Keratinocyte (primary cell): ENCODE results near the gene TRAF3IP3. TPM values are rescaled to one million over a fixed set of nuclear protein-coding genes. Genes with fewer than 3 reads are reported as not detected.
A peak's percentile ranks its signal among the peaks of the same experiment; 100 is the strongest.

Source experiments
- DNase-seq: peaks from one replicate; pipeline ENCODE4 v3.0.0-alpha.2; 2011; ENCODE audit warnings: low read depth, missing footprints, low spot score
- FAIRE-seq: peaks from 2 replicates; lab custom pipeline; 2011; peaks lifted over from hg19 to GRCh38; lab: Jason Lieb, UNC
- H2AFZ ChIP-seq: 2 replicates; pipeline ENCODE4 v1.6.0; 2012; ENCODE audit warnings: low read length, control low read depth, inconsistent platforms; ENCODE audit not compliant: control insufficient read depth
- H3K27ac ChIP-seq: 2 replicates; pipeline ENCODE4 v1.5.1; 2011; ENCODE audit warnings: low read length; ENCODE audit not compliant: control insufficient read depth, insufficient read depth
- H3K27me3 ChIP-seq: 3 replicates; pipeline ENCODE4 v1.6.0; 2011; ENCODE audit warnings: low read length; ENCODE audit not compliant: control insufficient read depth, insufficient read depth; ENCODE audit errors: extremely low read depth
- H3K36me3 ChIP-seq, 2 experiments: 2 replicates in 1 of 2; 3 replicates in 1 of 2; pipeline ENCODE4 v1.5.1; 2011; ENCODE audit warnings: low read length in 2 of 2, mild to moderate bottlenecking in 1 of 2; ENCODE audit not compliant: control insufficient read depth in 2 of 2, insufficient read depth in 2 of 2; ENCODE audit errors: extremely low read depth in 1 of 2
- H3K4me1 ChIP-seq: 3 replicates; pipeline ENCODE4 v1.5.1; 2011; ENCODE audit warnings: low read length; ENCODE audit not compliant: control insufficient read depth, insufficient read depth; ENCODE audit errors: extremely low read depth
- H3K4me2 ChIP-seq: 3 replicates; pipeline ENCODE4 v1.6.0; 2011; ENCODE audit warnings: low read depth, low read length; ENCODE audit not compliant: control insufficient read depth, insufficient read depth; ENCODE audit errors: extremely low read depth
- H3K4me3 ChIP-seq, 3 experiments: fragments of 200-600 bp in 1 of 3; sonication (generic) in 1 of 3; 2 replicates in 2 of 3; 3 replicates in 1 of 3; pipeline ENCODE4 v1.5.1; 2011 to 2016; ENCODE audit warnings: low read length in 3 of 3, mild to moderate bottlenecking in 3 of 3, control low read depth in 2 of 3, inconsistent platforms in 1 of 3, low read depth in 1 of 3, mixed read lengths in 1 of 3, mixed run types in 1 of 3, moderate library complexity in 1 of 3; ENCODE audit not compliant: control insufficient read depth in 2 of 3, insufficient read depth in 2 of 3; ENCODE audit errors: extremely low read depth in 1 of 3
- H3K79me2 ChIP-seq: 2 replicates; pipeline ENCODE4 v1.6.0; 2012; ENCODE audit warnings: low read length; ENCODE audit not compliant: control insufficient read depth, insufficient read depth
- H3K9ac ChIP-seq: 3 replicates; pipeline ENCODE4 v1.6.0; 2011; ENCODE audit warnings: low read length; ENCODE audit not compliant: control insufficient read depth, insufficient read depth; ENCODE audit errors: extremely low read depth
- H3K9me1 ChIP-seq: 3 replicates; pipeline ENCODE4 v1.6.0; 2011; ENCODE audit warnings: low read length; ENCODE audit not compliant: control insufficient read depth, insufficient read depth; ENCODE audit errors: extremely low read depth
- H3K9me3 ChIP-seq: 2 replicates; pipeline ENCODE4 v1.5.1; 2012; ENCODE audit warnings: low read depth, low read length; ENCODE audit not compliant: control insufficient read depth
- H4K20me1 ChIP-seq: 3 replicates; pipeline ENCODE4 v1.6.0; 2011; ENCODE audit warnings: low read length; ENCODE audit not compliant: control insufficient read depth, insufficient read depth; ENCODE audit errors: extremely low read depth
- EZH2 ChIP-seq: IDR thresholded peaks from one replicate; pipeline ENCODE4 v1.6.1; 2012; ENCODE audit warnings: inconsistent platforms, mild to moderate bottlenecking, low read length, moderate library complexity
- dilution Hi-C: fragments of 300-500 bp; cut with MboI; formaldehyde crosslinking; loops from one replicate; pipeline ENCODE4 v1.7.0; 2020; ENCODE audit warnings: low sequenced_read_pairs; ENCODE audit not compliant: extremely low pct_ligation_motif_present
- polyA plus RNA-seq, 5 experiments: library from polyadenylated mRNA; depleted of rRNA in 3 of 5; stranded (reverse) in 3 of 5; stranded (forward) in 1 of 5; unstranded in 1 of 5; fragments of >200 nt; gene quantifications; 1 replicate in 1 of 5; 2 replicates in 3 of 5; 3 replicates in 1 of 5; pipeline versions ENCODE4 v1.2.1 to v1.2.3, GENCODE V29; 2011 to 2012; ENCODE audit warnings: missing spikeins in 2 of 5, low read depth in 1 of 5, low replicate concordance in 1 of 5
- TF ChIP-seq, protein P1 (sequence below), 3 experiments: IDR thresholded peaks in 1 of 3; conservative IDR thresholded peaks in 1 of 3; optimal IDR thresholded peaks in 1 of 3; 2 replicates in 2 of 3; 3 replicates in 1 of 3; pipeline versions ENCODE3 to v1.5.1; 2011; ENCODE audit warnings: low read length in 3 of 3, mild to moderate bottlenecking in 3 of 3, moderate library complexity in 2 of 3, control low read depth in 1 of 3, inconsistent platforms in 1 of 3; ENCODE audit not compliant: insufficient read depth in 2 of 3; ENCODE audit errors: extremely low read depth in 1 of 3

The TRAF3IP3 gene
- polyA plus RNA-seq, 1 donor (not counting 4 experiments of a cell fraction or from before 2014, with no cell fraction given): 0.16 TPM

DNA sequence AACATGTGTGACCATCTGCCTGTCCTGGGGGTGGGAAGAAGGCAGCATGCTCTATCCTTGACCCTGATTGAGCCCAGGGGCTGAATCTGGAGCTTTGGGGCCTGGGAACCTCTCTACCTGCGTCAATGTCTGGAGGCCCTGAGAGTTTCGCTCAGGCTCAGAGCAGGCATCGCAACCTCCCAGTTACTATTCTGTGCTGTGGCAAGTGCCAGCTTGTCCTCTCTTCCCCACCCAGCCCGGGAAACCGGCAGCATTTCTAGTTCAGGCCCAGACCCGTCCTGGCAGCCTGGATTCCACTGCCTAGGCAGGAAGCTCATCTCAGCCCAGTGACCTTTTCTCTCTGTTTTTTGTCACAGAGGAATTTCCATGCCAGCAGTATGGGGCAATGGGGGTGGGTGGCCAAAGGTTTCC lies 60.1 kb downstream of the TRAF3IP3 start:
- Histone ChIP-seq H3K27ac (peak overlapping the region; percentile 100), H3K9ac (peak overlapping the region; percentile 98), H3K9me1 (no peaks in the 10 kb centered on the region), H3K79me2 (no peaks in the 10 kb centered on the region), H3K27me3 (no peaks in the 10 kb centered on the region), H3K4me2 (peak overlapping the region; percentile 97), H4K20me1 (no peaks in the 10 kb centered on the region), H2AFZ (no peak overlapping the region), H3K4me1 (peaks cover 30% of the 10 kb centered on the region), H3K9me3 (no peaks in the 10 kb centered on the region), H3K4me3 (peak overlapping the region in 2 of 3 experiments; percentile 61 to 78), H3K36me3 (no peaks in the 10 kb centered on the region)
- TF ChIP-seq EZH2: no peak
- TF ChIP-seq, protein P1, sequence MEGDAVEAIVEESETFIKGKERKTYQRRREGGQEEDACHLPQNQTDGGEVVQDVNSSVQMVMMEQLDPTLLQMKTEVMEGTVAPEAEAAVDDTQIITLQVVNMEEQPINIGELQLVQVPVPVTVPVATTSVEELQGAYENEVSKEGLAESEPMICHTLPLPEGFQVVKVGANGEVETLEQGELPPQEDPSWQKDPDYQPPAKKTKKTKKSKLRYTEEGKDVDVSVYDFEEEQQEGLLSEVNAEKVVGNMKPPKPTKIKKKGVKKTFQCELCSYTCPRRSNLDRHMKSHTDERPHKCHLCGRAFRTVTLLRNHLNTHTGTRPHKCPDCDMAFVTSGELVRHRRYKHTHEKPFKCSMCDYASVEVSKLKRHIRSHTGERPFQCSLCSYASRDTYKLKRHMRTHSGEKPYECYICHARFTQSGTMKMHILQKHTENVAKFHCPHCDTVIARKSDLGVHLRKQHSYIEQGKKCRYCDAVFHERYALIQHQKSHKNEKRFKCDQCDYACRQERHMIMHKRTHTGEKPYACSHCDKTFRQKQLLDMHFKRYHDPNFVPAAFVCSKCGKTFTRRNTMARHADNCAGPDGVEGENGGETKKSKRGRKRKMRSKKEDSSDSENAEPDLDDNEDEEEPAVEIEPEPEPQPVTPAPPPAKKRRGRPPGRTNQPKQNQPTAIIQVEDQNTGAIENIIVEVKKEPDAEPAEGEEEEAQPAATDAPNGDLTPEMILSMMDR (optimal IDR thresholded peaks at IDR 0.05 in 1 of 3, IDR thresholded peaks at IDR 0.05 in 1 of 3, conservative IDR thresholded peaks at IDR 0.05 in 1 of 3; ENCODE audit: extremely low read depth in 1 of 3, insufficient read depth in 2 of 3, low read length in 3 of 3): no peak
- dilution Hi-C loops: no loop called here
- DNase-seq: peak; percentile 98
- FAIRE-seq: peak; percentile 98

GRCh38 chr1:209816923-209817322 lies 61.1 kb downstream of the TRAF3IP3 start:
- no peaks in the 10 kb centered on the region for H3K27me3 ChIP-seq
- peak overlapping the region; percentile 100 for H3K27ac ChIP-seq
- H3K9me1 ChIP-seq: no peaks in the 10 kb centered on the region
- H2AFZ ChIP-seq: no peak overlapping the region
- no peaks in the 10 kb centered on the region for H4K20me1 ChIP-seq
- H3K4me3 ChIP-seq: no peak overlapping the region
- FAIRE-seq: peak; percentile 39
- H3K9ac ChIP-seq: peak overlapping the region; percentile 98
- H3K4me1 ChIP-seq: peaks cover 34% of the 10 kb centered on the region
- H3K79me2 ChIP-seq: no peaks in the 10 kb centered on the region
- DNase-seq: no peak
- H3K4me2 ChIP-seq: peak overlapping the region; percentile 97
- H3K9me3 ChIP-seq: no peaks in the 10 kb centered on the region
- H3K36me3 ChIP-seq: no peaks in the 10 kb centered on the region
- dilution Hi-C loops: no loop called here
- TF ChIP-seq EZH2: no peak
- TF ChIP-seq, protein P1 (optimal IDR thresholded peaks at IDR 0.05 in 1 of 3, IDR thresholded peaks at IDR 0.05 in 1 of 3, conservative IDR thresholded peaks at IDR 0.05 in 1 of 3; ENCODE audit: extremely low read depth in 1 of 3, insufficient read depth in 2 of 3, low read length in 3 of 3): no peak
